Cardiac fibroblast (primary cell): Measurements from ENCODE around the gene CYSTM1.
A peak's percentile ranks its signal among the peaks of the same experiment; 100 is the strongest.

Source experiments
- DNase-seq, 2 donors: peaks; one replicate each; pipeline versions ENCODE4 v3.0.0 to v3.0.0-alpha.2; 2010; ENCODE audit warnings: low read depth in 2 of 2
- H3K4me3 ChIP-seq, 2 donors: replicated peaks in 1 of 2; 1 replicate in 1 of 2; 2 replicates in 1 of 2; pipeline ENCODE4 v1.5.1; 2011; ENCODE audit warnings: low read depth in 2 of 2, low read length in 2 of 2, mild to moderate bottlenecking in 2 of 2, moderate library complexity in 1 of 2
- TF ChIP-seq, protein P1 (sequence below): IDR thresholded peaks from one replicate; pipeline ENCODE4 v1.5.1; 2011; ENCODE audit warnings: low read depth, mild to moderate bottlenecking, low read length, inconsistent platforms

The CYSTM1 gene

DNA sequence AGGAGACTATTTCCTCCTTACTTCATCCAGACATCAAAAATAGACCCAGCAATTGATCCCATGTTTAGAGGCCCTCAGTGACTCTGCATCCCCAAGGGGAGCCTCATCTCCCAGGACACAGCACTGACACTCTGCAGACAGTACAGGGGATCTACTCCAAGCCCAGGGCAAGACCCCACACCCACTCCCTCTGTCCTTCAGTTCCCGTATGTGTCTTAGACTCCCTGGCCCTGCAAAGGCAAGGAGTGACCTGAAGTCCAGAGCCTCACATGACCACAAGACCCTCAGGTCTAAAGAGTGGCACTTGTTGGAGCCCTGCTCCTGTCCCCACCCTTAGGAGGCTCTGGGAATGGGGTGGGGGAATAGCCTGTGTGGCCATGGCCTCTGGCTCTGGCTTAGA, 27.5 kb upstream of the CYSTM1 start:
- no peak overlapping the region for H3K4me3 ChIP-seq
- DNase-seq = no peak
- TF ChIP-seq, protein P1, sequence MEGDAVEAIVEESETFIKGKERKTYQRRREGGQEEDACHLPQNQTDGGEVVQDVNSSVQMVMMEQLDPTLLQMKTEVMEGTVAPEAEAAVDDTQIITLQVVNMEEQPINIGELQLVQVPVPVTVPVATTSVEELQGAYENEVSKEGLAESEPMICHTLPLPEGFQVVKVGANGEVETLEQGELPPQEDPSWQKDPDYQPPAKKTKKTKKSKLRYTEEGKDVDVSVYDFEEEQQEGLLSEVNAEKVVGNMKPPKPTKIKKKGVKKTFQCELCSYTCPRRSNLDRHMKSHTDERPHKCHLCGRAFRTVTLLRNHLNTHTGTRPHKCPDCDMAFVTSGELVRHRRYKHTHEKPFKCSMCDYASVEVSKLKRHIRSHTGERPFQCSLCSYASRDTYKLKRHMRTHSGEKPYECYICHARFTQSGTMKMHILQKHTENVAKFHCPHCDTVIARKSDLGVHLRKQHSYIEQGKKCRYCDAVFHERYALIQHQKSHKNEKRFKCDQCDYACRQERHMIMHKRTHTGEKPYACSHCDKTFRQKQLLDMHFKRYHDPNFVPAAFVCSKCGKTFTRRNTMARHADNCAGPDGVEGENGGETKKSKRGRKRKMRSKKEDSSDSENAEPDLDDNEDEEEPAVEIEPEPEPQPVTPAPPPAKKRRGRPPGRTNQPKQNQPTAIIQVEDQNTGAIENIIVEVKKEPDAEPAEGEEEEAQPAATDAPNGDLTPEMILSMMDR = no peak

DNA sequence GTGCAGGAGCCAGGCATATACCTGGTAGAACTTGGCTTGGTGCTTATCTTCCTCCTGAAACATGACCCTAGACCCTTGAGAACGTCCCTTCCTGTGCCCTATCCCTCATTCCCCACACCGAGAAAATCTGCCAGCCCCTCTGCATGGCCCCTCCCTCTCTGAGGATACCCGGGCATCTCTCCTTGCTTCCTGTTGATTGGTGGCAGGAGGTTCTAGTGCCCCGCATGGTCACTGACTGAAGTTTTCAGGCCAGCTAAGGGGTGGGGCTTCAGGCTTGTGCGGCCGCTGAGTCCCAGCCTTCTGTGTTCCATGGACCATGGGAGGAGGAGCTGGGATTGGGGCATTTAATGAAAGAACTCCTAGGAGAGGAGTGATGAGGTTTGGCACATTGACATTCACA, 26.5 kb upstream of the CYSTM1 start:
- peak in 1 of 2 donors; percentile 12 for DNase-seq
- TF ChIP-seq, protein P1 = peak; percentile 6
- H3K4me3 ChIP-seq = no peak overlapping the region

GRCh38 chr5:140150201-140150600, 24.8 kb upstream of the CYSTM1 start:
- no peak overlapping the region for H3K4me3 ChIP-seq
- DNase-seq = no peak
- TF ChIP-seq, protein P1 = no peak

DNA sequence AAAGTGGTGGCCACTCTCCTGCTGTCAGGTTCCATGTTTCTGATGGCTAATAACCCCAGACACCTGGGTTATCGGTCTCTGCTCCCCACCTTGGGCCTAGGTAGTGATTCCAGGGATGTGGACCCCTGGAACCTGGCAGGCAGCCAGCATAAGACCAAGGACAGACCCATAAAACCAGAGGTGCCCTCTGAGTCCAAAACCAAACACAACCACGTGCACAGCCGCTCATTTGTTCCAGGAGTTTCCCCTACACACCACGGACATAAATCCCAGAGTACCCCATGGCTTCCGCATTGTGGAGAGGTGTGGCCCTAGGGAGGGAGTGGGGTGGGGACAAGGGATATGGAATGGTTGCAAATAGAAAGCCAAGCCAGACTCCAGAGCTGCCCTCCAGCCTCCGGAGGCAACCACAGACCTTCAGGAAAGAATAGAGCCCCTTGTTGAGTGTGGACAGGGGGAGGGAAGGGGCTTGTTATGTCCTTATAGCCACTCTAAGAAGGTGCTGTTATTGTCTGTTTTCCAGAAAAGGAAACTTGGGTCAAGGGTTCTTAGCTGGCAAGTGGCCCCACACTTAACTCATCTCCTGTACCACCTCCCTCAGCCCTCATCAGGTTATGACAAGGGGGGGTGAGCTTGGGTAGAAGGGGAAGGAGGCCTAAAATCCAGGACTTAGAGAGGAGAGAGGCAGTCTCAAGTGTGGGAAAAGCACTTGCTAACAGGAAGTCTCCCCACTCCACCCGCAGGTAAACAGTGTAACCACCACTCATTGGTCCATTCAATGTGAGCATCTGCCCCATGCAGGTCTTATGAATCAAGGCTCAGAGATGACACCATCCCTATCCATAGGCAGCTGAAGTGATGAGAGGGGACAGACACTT, 23.6 kb upstream of the CYSTM1 start:
- no peak for DNase-seq
- TF ChIP-seq, protein P1 = no peak

GRCh38 chr5:140152022-140152999, 22.7 kb upstream of the CYSTM1 start:
- TF ChIP-seq, protein P1 = no peak
- no peak overlapping the region for H3K4me3 ChIP-seq
- DNase-seq = no peak

More for the DNA sequence above, 23.6 kb upstream of the CYSTM1 start:
- H3K4me3 ChIP-seq = no peak overlapping the region

- TF ChIP-seq, protein P1 = no peak
- DNase-seq = no peak
- H3K4me3 ChIP-seq = no peak overlapping the region
These were observed 21.7 kb upstream of the CYSTM1 start for GRCh38 chr5:140153255-140153654.
